Thoracic aorta (tissue), 2 donors: ENCODE measurements around the gene AMOTL2. TPM values are rescaled to one million over a fixed set of nuclear protein-coding genes. Genes with fewer than 3 reads are reported as not detected.

Experiments used
- ATAC-seq: fragments of 150-250 bp; one replicate; pipeline ENCODE4 v1.8.0; 2017; ENCODE audit warnings: low read depth; ENCODE audit not compliant: insufficient number of reproducible peaks, low FRiP score
- DNase-seq: peaks from one replicate; pipeline ENCODE4 v3.0.0-alpha.2; 2020; ENCODE audit warnings: low spot score
- H3K27ac ChIP-seq, 2 donors: fragments of 200-600 bp; sonication (generic); 1 replicate in 1 of 2; 2 replicates in 1 of 2; pipeline ENCODE4 v1.5.1; 2016; ENCODE audit warnings: mild to moderate bottlenecking in 2 of 2, moderate library complexity in 2 of 2
- H3K27me3 ChIP-seq: fragments of 200-600 bp; sonication (generic); replicated peaks from 2 replicates; pipeline ENCODE4 v1.6.0; 2016; ENCODE audit warnings: mild to moderate bottlenecking; ENCODE audit not compliant: insufficient read depth
- H3K36me3 ChIP-seq: fragments of 200-600 bp; sonication (generic); one replicate; pipeline ENCODE4 v1.5.1; 2016
- H3K4me1 ChIP-seq, 2 donors: fragments of 200-600 bp; sonication (generic); 1 replicate in 1 of 2; 2 replicates in 1 of 2; pipeline versions ENCODE4 v1.5.1 to v1.6.0; 2016; ENCODE audit warnings: low read depth in 2 of 2, mild to moderate bottlenecking in 1 of 2; ENCODE audit not compliant: control insufficient read depth in 1 of 2
- H3K4me3 ChIP-seq: fragments of 200-600 bp; sonication (generic); 2 replicates; pipeline ENCODE4 v1.5.1; 2016; ENCODE audit warnings: mild to moderate bottlenecking
- H3K9me3 ChIP-seq: fragments of 200-600 bp; sonication (generic); 2 replicates; pipeline ENCODE4 v1.5.1; 2016
- total RNA-seq, 2 donors: library from RNA; depleted of rRNA; stranded (reverse); fragments of >200 nt; gene quantifications; one replicate each; pipeline versions ENCODE4 v1.1.0 to v1.2.3, GENCODE V29; 2016
- TF ChIP-seq, protein P1 (sequence below): fragments of 200-600 bp; sonication (generic); IDR thresholded peaks from one replicate; pipeline ENCODE4 v1.5.1; 2019; ENCODE audit warnings: antibody characterized with exemption

AMOTL2 gene
- total RNA-seq, 2 donors from 2014 or later = 62.4 to 161 TPM

DNA sequence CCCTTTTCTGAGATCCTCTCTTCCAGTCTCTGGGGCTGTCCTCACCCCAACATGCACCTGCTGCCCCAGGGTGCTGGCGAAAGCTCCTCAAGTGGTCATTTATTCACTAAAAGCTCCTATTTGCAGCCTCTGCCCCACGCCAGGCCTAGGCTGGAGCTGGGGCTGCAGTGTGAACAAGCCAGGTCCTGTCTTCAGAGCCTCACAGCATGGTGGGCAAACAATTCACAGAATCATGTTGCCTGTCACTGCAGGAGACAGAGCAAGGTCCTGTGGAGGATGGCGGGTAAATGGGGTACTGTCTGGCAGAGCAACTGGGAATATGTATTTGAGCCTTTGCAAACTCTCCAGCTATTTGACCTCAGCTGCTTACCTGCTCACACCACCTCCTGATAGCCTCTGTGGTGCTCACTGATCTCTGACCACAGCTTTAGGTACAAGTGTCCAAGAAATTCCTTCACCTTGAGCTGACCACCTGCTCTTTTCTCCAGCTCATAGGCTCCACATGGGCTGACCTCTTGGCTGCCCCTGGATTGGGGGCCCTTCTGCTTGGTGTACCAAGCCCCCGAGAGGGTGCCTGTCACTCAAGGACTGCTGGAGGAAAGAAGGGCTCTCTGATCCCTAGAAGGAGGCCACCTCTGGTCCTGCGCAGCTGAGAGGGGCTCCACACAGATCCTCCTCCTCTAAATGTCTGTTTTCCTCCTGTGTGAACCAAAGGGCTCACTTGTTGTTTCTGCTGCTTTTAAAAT, 35.6 kb downstream of the AMOTL2 start:
- Histone ChIP-seq H3K9me3 (no peaks in the 10 kb centered on the region), H3K27me3 (no peaks in the 10 kb centered on the region), H3K36me3 (no peaks in the 10 kb centered on the region), H3K4me3 (no peak overlapping the region), H3K4me1 (peaks cover 21 to 39% of the 10 kb centered on the region in 2 donors), H3K27ac (no peak overlapping the region)
- DNase-seq (no peak), ATAC-seq (no peak)
- TF ChIP-seq, protein P1, sequence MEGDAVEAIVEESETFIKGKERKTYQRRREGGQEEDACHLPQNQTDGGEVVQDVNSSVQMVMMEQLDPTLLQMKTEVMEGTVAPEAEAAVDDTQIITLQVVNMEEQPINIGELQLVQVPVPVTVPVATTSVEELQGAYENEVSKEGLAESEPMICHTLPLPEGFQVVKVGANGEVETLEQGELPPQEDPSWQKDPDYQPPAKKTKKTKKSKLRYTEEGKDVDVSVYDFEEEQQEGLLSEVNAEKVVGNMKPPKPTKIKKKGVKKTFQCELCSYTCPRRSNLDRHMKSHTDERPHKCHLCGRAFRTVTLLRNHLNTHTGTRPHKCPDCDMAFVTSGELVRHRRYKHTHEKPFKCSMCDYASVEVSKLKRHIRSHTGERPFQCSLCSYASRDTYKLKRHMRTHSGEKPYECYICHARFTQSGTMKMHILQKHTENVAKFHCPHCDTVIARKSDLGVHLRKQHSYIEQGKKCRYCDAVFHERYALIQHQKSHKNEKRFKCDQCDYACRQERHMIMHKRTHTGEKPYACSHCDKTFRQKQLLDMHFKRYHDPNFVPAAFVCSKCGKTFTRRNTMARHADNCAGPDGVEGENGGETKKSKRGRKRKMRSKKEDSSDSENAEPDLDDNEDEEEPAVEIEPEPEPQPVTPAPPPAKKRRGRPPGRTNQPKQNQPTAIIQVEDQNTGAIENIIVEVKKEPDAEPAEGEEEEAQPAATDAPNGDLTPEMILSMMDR = no peak

DNA sequence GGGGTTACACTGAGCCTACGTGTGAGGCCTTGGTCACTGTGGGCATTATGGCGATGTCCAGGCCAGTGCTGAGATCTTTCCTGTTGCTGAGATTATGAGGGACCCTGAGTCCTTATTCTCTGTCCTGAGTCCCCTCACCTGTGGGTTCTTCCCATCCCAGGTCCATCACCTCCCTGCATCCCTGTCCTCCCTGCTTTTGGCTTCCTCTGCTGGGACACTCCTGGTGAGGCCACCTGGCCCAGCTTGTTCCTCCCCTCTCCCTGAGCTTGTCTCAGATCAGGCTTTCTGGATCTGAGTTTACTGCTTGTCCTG, 36.1 kb downstream of the AMOTL2 start:
- peaks cover 26 to 44% of the 10 kb centered on the region in 2 donors for H3K4me1 ChIP-seq
- TF ChIP-seq, protein P1 = no peak
- H3K4me3 ChIP-seq = no peak overlapping the region
- H3K27ac ChIP-seq = no peak overlapping the region
- DNase-seq = no peak
- H3K27me3 ChIP-seq = no peaks in the 10 kb centered on the region
- H3K9me3 ChIP-seq = no peaks in the 10 kb centered on the region
- H3K36me3 ChIP-seq = no peaks in the 10 kb centered on the region
- ATAC-seq = no peak

DNA sequence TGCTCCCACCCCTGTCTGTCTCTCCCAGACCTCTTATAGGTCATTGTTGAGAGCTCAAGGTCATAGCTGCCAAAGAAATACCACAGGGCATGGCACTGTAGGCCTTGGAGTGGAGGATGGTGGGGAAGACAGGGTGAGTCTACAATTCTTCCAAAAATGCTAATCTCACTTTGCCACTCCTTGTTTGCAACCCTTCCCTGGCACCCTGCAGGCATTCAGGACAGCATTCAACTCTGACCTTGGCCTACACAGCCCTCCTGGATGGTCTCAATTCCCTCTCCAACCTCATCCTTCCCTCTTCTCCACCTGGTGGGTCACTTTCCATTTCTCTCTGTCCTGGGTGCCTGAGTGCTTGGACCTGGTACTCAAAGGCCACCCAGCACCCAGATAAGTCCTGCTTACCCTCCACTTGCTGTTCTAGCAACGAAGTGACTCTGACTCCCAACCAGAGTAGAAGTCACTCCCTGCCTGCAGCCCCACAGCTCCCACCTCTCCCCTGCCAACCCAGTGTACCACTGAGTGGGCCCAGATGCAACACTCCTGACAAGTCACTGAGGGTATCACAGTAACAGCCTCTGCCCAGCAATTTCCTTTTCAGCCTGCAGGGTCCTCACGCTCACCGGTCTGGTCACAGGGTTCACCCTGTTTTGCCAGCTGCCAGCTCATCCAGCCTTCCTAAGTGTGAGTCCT, 36.6 kb downstream of the AMOTL2 start:
- peaks cover 29 to 48% of the 10 kb centered on the region in 2 donors for H3K4me1 ChIP-seq

DNA sequence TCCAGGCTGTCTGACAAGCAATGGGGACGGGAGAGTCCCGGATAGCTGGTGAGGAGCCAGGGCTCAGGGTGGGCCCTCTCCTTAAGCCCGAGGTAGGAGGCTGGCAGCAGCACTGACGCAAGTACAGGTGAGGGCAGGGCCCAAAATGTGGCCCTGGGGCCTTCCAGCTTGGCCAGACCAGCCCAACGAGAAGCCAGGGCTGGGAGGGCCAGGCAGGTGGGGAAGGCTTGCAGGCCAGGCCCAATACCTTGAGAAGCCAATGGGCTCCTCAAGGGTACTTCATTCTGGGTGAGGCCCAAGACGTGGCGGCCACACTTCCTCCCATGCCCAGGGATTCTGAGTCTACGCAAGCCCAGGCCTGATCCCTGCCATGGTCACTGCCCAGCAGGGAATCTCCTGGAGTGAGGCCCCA, 37.2 kb downstream of the AMOTL2 start:
- Histone ChIP-seq H3K9me3 (no peaks in the 10 kb centered on the region), H3K4me3 (no peak overlapping the region), H3K27me3 (no peaks in the 10 kb centered on the region), H3K4me1 (peaks cover 34 to 54% of the 10 kb centered on the region in 2 donors), H3K27ac (no peak overlapping the region), H3K36me3 (no peaks in the 10 kb centered on the region)
- DNase-seq (no peak), ATAC-seq (no peak)
- TF ChIP-seq, protein P1 = no peak

More for the DNA sequence above, 36.6 kb downstream of the AMOTL2 start:
- Histone ChIP-seq H3K27me3 (no peaks in the 10 kb centered on the region), H3K4me3 (no peak overlapping the region), H3K27ac (no peak overlapping the region), H3K36me3 (no peaks in the 10 kb centered on the region), H3K9me3 (no peaks in the 10 kb centered on the region)
- no peak for ATAC-seq
- no peak for DNase-seq
- TF ChIP-seq, protein P1 = no peak

DNA sequence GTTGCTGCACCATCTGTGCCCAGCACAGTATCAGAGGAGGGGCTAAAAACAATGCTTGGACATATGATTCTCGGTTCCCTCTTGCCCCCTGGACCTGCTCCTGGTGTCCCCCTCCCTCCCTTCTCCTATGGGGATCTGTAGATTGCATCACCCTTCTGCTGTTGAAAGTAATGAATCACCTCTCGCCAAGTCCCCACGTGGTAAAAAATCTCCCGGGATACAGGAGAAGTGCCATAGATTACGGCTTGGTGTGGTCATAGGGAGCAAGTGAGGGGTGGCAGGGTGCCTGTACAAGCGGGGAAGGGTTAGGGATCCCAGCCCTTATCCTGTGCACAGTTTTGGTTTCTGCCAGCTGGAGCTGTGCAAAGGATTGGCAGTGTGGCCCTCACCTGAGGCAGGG, 37.7 kb downstream of the AMOTL2 start:
- no peak for DNase-seq
- H3K4me1 ChIP-seq = peaks cover 39 to 58% of the 10 kb centered on the region in 2 donors
- peak; percentile 44 for ATAC-seq
- no peaks in the 10 kb centered on the region for H3K36me3 ChIP-seq
- H3K27me3 ChIP-seq = no peaks in the 10 kb centered on the region
- TF ChIP-seq, protein P1 = no peak
- no peaks in the 10 kb centered on the region for H3K9me3 ChIP-seq
- H3K4me3 ChIP-seq = no peak overlapping the region
- peak overlapping the region in 1 of 2 donors; percentile 46 for H3K27ac ChIP-seq
